Transverse colon (tissue), 4 donors: ENCODE data around the gene MPV17L. TPM values are rescaled to one million over a fixed set of nuclear protein-coding genes. Genes with fewer than 3 reads are reported as not detected.
"Not testable (repeated sequence)": the region's sequence is repeated elsewhere in the genome, so short reads cannot be mapped to it uniquely, and the experiment has no call there.

Source experiments
- DNase-seq: peaks from one replicate; pipeline ENCODE4 v3.0.0-alpha.2; 2019
- H3K27ac ChIP-seq, 4 donors: fragments of 200-600 bp; sonication (generic); 2 replicates each; pipeline ENCODE4 v1.5.1; 2016 to 2018; ENCODE audit warnings: inconsistent platforms in 4 of 4
- H3K27me3 ChIP-seq: fragments of 200-600 bp; sonication (generic); 2 replicates; pipeline ENCODE4 v1.5.1; 2017; ENCODE audit warnings: inconsistent platforms
- H3K36me3 ChIP-seq, 4 donors: fragments of 200-600 bp; sonication (generic); 2 replicates each; pipeline ENCODE4 v1.5.1; 2017 to 2019; ENCODE audit warnings: inconsistent platforms in 4 of 4
- H3K4me1 ChIP-seq, 4 donors: fragments of 200-600 bp; sonication (generic); 2 replicates each; pipeline ENCODE4 v1.5.1; 2017 to 2020; ENCODE audit warnings: inconsistent platforms in 4 of 4
- H3K4me3 ChIP-seq, 4 donors: fragments of 200-600 bp; sonication (generic); 1 replicate in 1 of 4; 2 replicates in 3 of 4; pipeline versions ENCODE4 v1.5.1 to v1.6.1; 2017 to 2019; ENCODE audit warnings: inconsistent platforms in 4 of 4
- H3K9me3 ChIP-seq, 2 donors: fragments of 200-600 bp; sonication (generic); 2 replicates each; pipeline ENCODE4 v1.5.1; 2017 to 2019; ENCODE audit warnings: inconsistent platforms in 2 of 2
- CTCF ChIP-seq, 5 experiments: fragments of 200-600 bp in 3 of 5; fragments of 450-650 bp in 2 of 5; sonication (generic) in 3 of 5; IDR thresholded peaks; 1 replicate in 2 of 5; 2 replicates in 3 of 5; pipeline ENCODE4 v1.5.1; 2016 to 2017; ENCODE audit warnings: antibody characterized with exemption in 5 of 5, inconsistent platforms in 3 of 5, mild to moderate bottlenecking in 2 of 5, moderate library complexity in 1 of 5
- EP300 ChIP-seq: sonication (generic); formaldehyde crosslinking; IDR thresholded peaks from one replicate; pipeline ENCODE4 v1.6.1; 2017; ENCODE audit warnings: antibody characterized with exemption, low read depth
- POLR2A ChIP-seq: fragments of 450-650 bp; IDR thresholded peaks from one replicate; pipeline ENCODE4 v1.6.1; 2016; ENCODE audit warnings: antibody characterized with exemption, mild to moderate bottlenecking, moderate library complexity
- POLR2AphosphoS5 ChIP-seq, 3 donors: sonication (generic); formaldehyde crosslinking; IDR thresholded peaks; one replicate each; pipeline ENCODE4 v1.6.1; 2016; ENCODE audit warnings: antibody characterized with exemption in 3 of 3
- WGBS, 2 donors: methylation state at CpG; one replicate each; pipeline ENCODE4 v1.1.5; 2018; ENCODE audit warnings: low coverage in 1 of 2; 5-methylcytosine and 5-hydroxymethylcytosine counted together
- in situ Hi-C, 4 donors: fragments of 200-750 bp; cut with MboI; loops; one replicate each; pipeline versions ENCODE4 v1.15.0 to v1.15.1; 2017; ENCODE audit warnings: low sequenced_read_pairs in 3 of 4, low pct_ligation_motif_present in 1 of 4, low pct_unique_long_range_greater_than_20kb in 1 of 4
- intact Hi-C: fragments of 100-400 bp; cut with DNase I; formaldehyde crosslinking; loops from one replicate; pipeline ENCODE4 v1.15.1; 2023; ENCODE audit warnings: low total_unique reads
- total RNA-seq, 4 donors: library from RNA; depleted of rRNA; stranded (reverse); fragments of >200 nt; gene quantifications; one replicate each; pipeline ENCODE4 v1.1.0, GENCODE V29; 2016

Gene MPV17L
- total RNA-seq, 4 donors from 2014 or later, result 0.37 to 6.3 (median 4.6) TPM

GRCh38 chr16:15439521-15439920 is 44.0 kb downstream of the MPV17L start:
- Histone ChIP-seq H3K4me1 (peaks cover 0 to 27% (median 5%) of the 10 kb centered on the region in 4 donors), H3K27me3 (peaks cover 19% of the 10 kb centered on the region), H3K9me3 (no peaks in the 10 kb centered on the region), H3K36me3 (no peaks in the 10 kb centered on the region), H3K4me3 (no peak overlapping the region), H3K27ac (peak overlapping the region in 3 of 4 donors; percentile 13 to 33 (median 26))
- no peak for DNase-seq
- in situ Hi-C loops, result loop anchor here in 1 of 4 donors (25.0 kb wide), 1 partner anchor 98 kb away; no protein-coding TSS in a partner anchor
- TF ChIP-seq POLR2A (no peak), POLR2AphosphoS5 (IDR thresholded peaks at IDR 0.05) (no peak), EP300 (no peak), CTCF (IDR thresholded peaks at IDR 0.05) (no peak)
- 81 to 84% methylated on average over 4 of the region's 4 CpGs for WGBS, 2 donors
- intact Hi-C loops, result loop anchor here (2.0 kb wide), 1 partner anchor 757 kb away; no protein-coding TSS in a partner anchor

GRCh38 chr16:15440852-15441251 is 45.3 kb downstream of the MPV17L start:
- WGBS, 2 donors, result 82 to 94% methylated on average over 3 of the region's 3 CpGs
- Histone ChIP-seq H3K36me3 (no peaks in the 10 kb centered on the region), H3K4me3 (no peak overlapping the region), H3K4me1 (peaks cover 0 to 14% (median 1%) of the 10 kb centered on the region in 4 donors), H3K27ac (peak overlapping the region in 1 of 4 donors; percentile 6), H3K27me3 (peaks cover 6% of the 10 kb centered on the region), H3K9me3 (no peaks in the 10 kb centered on the region)
- in situ Hi-C loops (loop anchor here in 1 of 4 donors (25.0 kb wide), 1 partner anchor 96 kb away; no protein-coding TSS in a partner anchor), intact Hi-C loops (no loop called here)
- no peak for DNase-seq
- TF ChIP-seq POLR2AphosphoS5 (IDR thresholded peaks at IDR 0.05) (no peak), POLR2A (no peak), CTCF (IDR thresholded peaks at IDR 0.05) (no peak), EP300 (no peak)

GRCh38 chr16:15442140-15442539 is 46.6 kb downstream of the MPV17L start:
- DNase-seq, H3K9me3 ChIP-seq, intact Hi-C loops, H3K36me3 ChIP-seq, H3K27ac ChIP-seq, H3K27me3 ChIP-seq, H3K4me3 ChIP-seq: not testable (repeated sequence)
- in situ Hi-C loops, result loop anchor here in 1 of 4 donors (25.0 kb wide), 1 partner anchor 95 kb away; no protein-coding TSS in a partner anchor
- WGBS, 2 donors, result 82 to 89% methylated on average over 5 of the region's 5 CpGs
- peaks cover 0 to 13% (median 1%) of the 10 kb centered on the region in 4 donors for H3K4me1 ChIP-seq

- H3K27ac ChIP-seq, result no peak overlapping the region
- TF ChIP-seq CTCF (IDR thresholded peaks at IDR 0.05) (no peak), EP300 (no peak), POLR2AphosphoS5 (IDR thresholded peaks at IDR 0.05) (no peak), POLR2A (no peak)
- in situ Hi-C loops (loop anchor here in 1 of 4 donors (25.0 kb wide), 1 partner anchor 94 kb away; no protein-coding TSS in a partner anchor), intact Hi-C loops (no loop called here)
- WGBS, 2 donors, result 99 to 100% methylated on average over 2 to 4 of the region's 4 CpGs
- no peak overlapping the region for H3K4me3 ChIP-seq
- H3K9me3 ChIP-seq, result no peaks in the 10 kb centered on the region
- H3K4me1 ChIP-seq, result peaks cover 0 to 13% (median 1%) of the 10 kb centered on the region in 4 donors
- no peak for DNase-seq
- no peaks in the 10 kb centered on the region for H3K36me3 ChIP-seq
- H3K27me3 ChIP-seq, result no peaks in the 10 kb centered on the region
Observed at GRCh38 chr16:15443753-15444152, 48.2 kb downstream of the MPV17L start.

GRCh38 chr16:15444264-15444663 is 48.7 kb downstream of the MPV17L start:
- intact Hi-C loops, result no loop called here
- no peak for DNase-seq
- in situ Hi-C loops, result loop anchor here in 1 of 4 donors (25.0 kb wide), 1 partner anchor 93 kb away; no protein-coding TSS in a partner anchor
- H3K27ac ChIP-seq, result no peak overlapping the region
- no peaks in the 10 kb centered on the region for H3K9me3 ChIP-seq
- 91% methylated on average over 3 of the region's 3 CpGs; no CpG with 5 or more reads in 1 of the 2 donors for WGBS, 2 donors
- no peaks in the 10 kb centered on the region for H3K36me3 ChIP-seq
- TF ChIP-seq EP300 (no peak), CTCF (IDR thresholded peaks at IDR 0.05) (no peak), POLR2AphosphoS5 (IDR thresholded peaks at IDR 0.05) (no peak), POLR2A (no peak)
- no peaks in the 10 kb centered on the region for H3K27me3 ChIP-seq
- H3K4me3 ChIP-seq, result no peak overlapping the region
- peaks cover 0 to 13% (median 1%) of the 10 kb centered on the region in 4 donors for H3K4me1 ChIP-seq
